NCI-H2196 (cell line): ENCODE results near the gene MED1.

ENCODE experiments used
- DNase-seq: peaks from one replicate; lab custom pipeline; 2025; ENCODE audit not compliant: unreplicated experiment; lab: John Stamatoyannopoulos, UW

The MED1 gene

DNA sequence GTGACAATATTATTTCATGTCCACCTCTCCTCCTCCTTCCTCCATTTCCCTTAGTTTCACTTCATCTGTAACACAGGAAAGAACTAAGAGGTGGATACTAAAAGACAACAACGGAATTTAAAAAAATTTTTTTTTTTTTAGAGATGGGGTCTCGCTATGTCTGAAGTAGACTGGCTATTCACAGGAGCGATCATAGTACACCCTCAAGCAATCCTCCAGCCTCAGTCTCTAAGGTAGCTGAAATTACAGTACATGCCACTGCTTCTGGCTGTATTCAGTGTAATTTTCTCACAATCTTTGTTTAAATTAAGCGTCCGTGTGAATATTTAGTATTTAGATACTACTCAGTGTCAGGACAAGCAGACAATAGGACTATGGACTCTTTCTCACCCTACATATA lies 85.2 kb downstream of the MED1 start:
- no peak for DNase-seq

DNA sequence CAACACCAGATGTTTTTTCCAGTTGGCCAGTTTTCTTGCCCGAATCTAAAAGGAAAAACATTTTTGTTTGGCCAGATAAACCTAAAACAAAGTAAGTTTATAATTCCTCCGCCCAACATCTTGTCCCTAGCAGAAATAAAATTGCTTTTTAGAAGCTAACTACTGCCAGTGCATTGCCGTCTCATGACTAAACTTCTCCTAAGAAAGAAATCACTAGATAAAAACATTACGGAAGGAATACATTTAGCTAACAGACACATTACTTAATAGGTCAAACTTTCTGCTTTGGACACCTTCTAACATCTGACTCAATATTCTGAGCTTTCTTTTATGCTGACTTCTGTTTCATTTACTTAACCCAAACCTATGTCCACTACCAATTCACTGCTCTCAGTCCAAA lies 85.8 kb downstream of the MED1 start:
- no peak for DNase-seq

DNA sequence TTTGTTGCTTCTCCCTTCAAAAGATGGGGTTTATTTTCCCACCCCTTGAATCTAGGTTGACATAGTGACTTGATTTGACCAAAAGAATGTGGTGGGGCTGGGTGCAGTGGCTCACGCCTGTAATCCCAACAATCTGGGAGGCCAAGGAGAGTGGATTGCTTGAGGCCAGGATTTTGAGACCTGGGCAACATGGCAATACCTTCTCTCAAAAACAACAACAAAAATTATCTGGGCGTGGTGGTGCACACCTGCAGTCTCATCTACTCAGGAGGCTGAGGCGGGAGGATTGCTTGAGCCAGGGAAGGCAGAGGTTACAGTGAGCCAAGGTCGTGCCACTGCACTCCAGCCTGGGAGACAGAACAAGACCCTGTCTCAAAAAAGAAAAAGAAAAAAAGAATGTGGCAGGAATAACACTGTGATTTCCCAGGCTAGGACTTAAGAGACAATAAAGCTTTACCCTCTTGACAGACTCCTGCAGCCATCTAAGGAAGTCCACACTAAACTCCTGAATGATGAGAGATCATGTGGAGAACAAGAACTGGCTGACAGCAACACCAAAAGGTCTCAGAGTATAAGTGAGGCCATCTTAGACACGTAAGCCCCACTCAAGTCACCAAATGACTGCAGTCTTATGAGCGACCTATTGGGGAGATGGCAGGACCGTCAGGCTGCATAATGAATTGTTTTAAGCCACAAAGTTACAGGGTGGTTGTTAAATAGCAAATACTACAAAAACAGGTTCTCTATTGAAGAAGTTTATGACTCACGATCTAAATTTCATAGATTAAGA lies 86.6 kb downstream of the MED1 start:
- DNase-seq: no peak

DNA sequence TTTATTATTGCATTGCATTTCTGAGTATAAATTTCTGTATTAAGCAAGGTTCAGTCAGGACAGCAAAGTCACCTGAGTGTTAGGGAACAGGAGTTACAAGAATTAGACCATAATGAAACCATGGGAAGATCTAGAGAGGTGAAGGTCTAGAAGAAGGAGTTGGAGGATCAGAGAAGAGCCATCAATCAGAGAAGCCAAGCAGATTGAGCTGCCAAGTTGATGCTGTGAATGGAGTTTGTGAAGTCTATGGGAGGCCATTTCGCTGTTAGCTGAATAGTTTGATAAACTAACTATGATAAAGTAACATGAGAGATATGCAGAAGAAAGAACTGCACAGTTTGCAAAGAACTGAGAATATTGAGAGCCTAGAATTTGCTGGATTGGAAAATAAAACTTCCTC lies 90.0 kb downstream of the MED1 start:
- DNase-seq: no peak

DNA sequence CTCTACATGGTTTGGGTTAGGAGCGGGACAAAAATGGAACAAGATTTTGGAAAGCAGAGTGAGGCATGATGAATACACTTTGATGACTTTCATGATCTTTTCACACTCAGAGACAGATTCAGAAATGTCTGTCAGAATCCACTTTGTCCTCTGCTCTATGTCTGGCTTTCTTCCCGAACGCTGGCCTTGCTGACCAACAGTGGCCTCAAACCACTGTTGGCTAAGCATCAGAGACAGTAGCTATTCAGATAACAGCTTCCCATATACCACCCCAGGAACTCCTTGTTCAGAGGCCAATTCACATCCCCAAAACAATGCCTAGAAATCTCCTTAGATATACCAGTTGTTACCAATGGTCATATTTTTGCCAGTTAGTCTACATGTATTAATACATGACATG lies 90.5 kb downstream of the MED1 start:
- no peak for DNase-seq

DNA sequence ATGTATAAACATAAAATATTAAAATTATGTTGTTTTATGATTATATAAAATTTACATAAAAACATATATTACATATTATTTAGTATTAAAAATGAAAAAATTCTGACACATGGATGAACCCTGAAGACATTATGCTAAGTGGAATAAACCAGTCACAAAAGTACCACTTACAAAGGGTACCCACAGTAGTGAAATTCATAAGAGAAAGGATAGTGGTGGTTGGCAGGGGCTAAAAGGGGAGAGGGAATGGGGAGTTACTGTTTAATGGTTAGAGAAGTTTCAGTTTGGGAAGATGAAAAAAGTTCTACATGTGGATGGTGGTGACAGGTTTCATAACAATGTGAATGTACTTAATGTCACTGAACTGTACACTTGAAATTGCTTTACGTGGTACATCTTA lies 91.1 kb downstream of the MED1 start:
- no peak for DNase-seq

DNA sequence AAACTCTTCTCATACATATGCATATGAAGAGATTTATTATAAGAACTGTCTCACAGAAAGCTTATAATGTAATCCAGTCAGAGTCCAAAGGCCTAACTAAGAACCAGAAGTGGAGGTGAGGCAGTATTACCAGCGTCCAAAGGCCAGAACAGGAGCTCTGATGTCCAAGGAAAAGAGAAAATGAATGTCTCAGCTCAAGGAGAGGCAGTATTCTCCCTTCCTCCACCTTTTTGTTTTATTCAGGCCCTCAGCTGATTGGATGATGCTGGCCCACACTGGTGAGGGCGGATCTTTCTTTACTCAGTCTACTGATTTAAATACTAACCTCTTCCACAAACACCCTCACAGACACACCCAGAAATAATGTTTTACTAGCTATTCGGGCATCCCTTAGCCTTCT lies 93.1 kb downstream of the MED1 start:
- DNase-seq: no peak

DNA sequence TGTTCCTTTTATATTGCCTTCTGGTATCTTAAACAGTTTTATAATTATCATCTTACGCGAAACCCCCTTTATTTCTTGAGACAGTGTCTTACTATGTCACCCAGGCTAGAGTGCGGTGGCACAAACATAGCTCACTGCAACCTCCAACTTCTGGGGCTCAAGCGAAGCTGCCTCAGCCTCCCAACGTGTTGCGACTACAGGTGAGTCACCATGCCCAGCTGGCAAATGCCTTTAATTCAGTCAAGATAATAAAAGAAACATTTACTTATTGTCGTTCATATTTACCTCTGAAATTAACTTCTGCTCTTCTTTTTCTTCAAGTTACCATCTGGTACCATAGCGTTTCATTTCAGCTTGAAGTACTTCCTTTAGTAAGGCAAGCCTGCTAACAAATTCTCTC lies 93.6 kb downstream of the MED1 start:
- DNase-seq: no peak
